Esophagus mucosa (tissue), 1 donor: Measurements from ENCODE around the gene FLOT1. TPM values are rescaled to one million over a fixed set of nuclear protein-coding genes. Genes with fewer than 3 reads are reported as not detected.
"Not testable (repeated sequence)": the region's sequence is repeated elsewhere in the genome, so short reads cannot be mapped to it uniquely, and the experiment has no call there.

Source experiments
- ATAC-seq: fragments of 200-7000 bp; cut with Tn5 transposase; one replicate; pipeline ENCODE4 v1.9.1; 2020
- total RNA-seq: library from RNA; stranded (reverse); gene quantifications from one replicate; pipeline ENCODE4 v1.2.4, GENCODE V29; 2023
- donor health status: DM: yes; HTN: yes; CAD: no.

The FLOT1 gene
- total RNA-seq, 1 donor from 2014 or later: 75.0 TPM

DNA sequence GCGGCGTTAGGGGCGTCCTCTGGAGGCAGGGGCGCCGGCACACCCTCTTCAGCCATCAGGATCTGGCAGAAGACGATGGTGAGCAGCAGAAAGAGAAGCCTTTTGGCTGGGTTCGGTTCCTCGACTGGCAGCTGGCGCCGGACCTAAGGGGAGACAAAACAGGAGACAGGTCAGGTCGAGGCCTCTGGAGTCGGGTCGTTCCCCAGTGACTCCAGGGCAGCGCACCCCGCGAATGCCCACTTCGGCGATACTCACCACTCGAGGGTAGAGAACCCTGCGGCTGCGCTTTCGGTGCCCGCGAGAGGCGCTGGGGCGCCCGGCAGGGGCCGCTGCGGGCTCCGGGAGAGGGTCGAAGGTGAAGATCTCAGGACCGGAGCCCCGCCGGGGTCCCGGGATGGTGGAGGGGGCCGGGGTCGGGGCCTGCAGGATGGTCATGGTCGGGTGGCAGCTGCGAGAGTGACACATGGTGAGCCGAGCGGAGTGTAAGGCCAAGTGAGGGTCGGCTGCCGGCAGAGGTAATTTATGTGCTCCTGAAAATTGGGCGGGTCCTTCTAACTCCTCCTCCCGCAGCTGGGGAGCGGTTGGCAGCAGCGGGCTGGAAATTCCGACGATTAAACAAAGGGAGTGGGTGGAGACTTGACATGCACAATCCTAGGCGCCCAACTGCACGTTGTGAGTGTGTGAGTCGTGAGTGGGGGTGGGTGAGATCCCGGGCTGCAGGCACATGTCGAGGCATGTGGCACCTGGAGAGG lies 1.7 kb upstream of the FLOT1 start, which contains the start of gene IER3:
Gene IER3, minus strand, starts transcription at position 494 of the 752 bp plus-strand sequence. Its CDS starts 29 bp downstream, at position 465.
- ATAC-seq: peak; percentile 61

DNA sequence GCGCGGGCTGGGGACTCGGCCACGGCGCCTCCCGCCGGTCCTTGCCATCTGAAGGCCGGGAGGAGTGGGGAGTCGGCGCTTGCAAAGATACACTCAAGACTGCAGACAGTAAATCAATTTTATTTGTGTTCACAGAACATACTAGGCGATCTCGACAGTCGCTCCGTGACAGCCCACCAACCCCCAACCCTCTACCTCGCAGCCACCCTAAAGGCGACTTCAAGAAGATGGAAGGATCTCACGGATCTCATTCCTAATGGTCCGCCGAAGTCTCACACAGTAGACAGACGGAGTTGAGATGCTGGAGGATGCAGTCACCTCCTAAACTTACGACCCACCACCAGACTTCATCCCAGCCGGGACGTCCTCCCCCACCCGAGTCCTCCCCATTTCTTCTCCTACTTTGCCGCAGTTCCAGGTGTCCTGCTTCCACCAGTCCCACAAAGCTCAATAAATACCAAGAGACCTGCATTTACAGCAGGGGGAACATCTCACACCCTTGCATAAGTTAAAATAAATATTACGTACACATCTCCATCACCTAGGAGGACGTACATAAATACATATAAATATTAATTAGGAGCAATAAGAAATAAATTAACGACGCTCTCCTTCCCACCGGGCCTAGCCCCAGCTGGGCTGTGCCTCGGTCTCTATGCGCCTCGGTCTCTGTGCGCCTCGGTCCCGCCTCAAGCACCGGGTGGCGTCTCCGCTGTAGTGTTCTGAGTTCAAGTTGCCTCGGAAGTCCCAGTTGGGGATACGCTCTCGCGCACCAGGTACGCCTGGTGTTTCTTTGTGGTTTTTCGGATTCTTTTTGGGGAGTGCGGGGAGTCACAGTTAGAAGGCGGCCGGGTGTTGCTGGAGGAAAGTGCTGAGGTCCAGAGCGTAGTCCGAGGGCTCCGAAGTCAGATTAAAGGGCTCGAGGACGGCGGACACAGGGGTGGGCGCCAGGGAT lies 889 bp upstream of the FLOT1 start:
- peak; percentile 0 for ATAC-seq

DNA sequence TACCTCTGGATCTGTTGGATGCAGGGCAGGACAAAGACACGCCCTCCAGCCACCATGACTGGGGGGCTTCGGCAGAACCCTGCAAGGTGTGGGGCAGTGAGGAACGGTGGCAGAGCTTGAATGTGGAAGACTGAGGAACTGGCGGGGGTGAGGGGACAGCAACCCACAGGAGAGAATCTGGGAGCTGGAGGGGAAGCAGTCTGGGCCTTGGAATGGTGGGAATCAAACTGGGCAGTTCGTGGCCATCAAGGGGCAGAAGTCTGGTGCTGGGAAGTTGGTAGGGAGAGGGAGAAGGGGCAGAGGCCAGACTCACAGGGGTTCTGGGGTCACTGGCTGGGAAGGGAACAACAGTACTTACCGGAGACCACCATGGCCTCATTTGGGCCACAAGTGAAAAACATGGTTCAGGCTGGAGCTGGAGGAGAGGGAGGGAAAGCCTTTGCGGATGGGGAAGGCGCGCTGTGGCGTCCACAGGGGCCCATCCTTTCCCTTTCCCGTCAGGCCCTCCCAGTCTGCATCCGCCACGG lies 635 bp downstream of the FLOT1 start:
- ATAC-seq: peak; percentile 15

DNA sequence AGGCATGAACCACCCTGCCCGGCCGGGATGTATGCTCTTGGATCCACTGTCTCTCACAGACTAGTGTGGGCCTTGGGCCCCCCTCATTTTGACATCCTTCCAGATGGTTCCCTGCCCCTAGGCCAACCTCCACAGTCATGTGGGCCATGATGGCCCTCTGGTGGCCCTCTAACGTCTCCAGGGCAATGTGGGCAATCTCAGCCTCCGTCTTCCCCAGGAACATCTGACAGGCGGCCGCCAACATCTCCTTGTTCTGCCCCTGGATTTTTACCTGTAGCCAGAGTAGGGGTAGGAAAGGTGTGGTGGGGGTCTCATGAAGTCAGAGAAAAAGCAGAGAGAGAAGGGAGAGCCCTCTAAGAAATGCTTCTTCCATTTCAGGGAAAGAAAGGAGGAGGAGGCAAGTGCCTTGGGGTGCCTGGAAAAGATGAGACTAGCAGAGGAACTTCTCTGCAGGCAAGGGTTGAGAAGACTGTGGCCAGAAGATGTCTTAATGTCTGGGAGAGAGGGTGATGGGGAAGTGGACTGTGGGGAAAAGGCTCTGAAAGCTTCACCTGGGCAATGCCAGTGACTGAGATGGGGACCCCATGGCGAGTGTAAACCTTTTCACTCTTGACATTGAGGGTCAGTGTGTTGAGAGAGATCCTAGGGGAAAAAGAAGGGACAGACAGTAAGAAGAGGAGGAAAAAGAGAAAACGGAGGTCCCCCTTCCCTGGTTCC lies 1.3 kb downstream of the FLOT1 start:
- no peak for ATAC-seq

DNA sequence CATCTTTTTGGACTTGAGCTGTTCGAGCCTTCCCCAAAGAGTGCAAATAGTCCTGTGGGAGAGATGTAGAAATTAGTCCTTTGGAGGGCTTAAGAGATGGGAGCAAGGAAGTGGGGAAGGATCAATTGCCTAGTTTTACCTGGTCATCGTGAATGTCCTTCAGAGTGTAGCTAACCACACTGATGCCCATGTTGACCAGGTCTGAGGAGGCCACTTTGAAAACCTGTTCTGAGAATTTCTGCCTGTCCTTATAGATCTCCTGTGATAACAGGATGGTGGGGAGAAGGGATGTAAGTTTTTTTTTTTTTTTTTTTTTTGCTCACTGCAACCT lies 2.0 kb downstream of the FLOT1 start:
- ATAC-seq: no peak

DNA sequence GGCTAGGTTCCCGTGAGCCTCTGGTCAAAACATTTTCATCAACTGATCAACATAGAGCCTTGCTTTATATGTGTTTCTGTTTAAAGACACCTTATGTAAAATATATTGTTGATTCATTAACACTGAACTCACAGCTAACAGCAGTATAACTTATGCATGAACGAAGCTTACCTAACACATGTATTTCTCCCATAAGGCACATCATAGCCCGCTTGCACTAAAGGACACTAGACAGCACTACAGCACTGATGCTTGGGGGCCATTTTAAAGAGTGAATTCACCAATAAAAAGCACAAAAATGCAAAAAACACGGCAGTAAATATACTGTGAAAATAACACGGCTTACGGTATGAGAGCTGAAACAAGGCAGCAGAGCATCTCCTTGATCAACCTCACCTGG lies 4.0 kb downstream of the FLOT1 start:
- no peak for ATAC-seq

DNA sequence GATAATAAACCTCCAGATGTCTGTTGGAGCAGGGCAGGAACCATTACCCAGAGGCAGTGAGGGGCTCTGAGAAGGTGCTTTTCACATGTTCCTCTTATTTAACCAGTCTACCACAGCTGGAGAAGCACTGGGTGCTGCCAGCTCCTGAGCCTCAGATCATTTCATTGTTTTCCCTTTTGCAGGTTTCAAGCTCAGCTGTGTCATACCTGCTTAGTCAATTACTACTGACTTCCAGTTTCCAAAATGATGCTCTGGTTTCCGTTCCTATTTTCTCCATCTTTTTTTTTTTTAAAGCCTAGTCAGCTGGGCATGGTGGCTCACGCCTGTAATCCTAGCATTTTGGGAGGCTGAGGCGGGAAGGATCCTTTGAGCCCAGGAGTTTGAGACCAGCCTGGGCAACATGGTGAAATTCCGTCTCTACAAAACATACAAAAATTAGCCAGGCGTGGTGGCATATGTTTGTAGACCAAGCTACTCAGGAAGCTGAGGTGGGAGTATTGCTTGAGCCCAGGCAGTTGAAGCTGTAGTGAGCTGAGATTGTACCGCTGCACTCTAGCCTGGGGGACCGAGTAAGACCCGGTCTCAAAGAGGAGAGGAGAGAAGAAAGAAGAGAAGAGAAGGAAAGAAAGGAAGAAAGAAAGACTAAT lies 6.7 kb downstream of the FLOT1 start:
- ATAC-seq: no peak

DNA sequence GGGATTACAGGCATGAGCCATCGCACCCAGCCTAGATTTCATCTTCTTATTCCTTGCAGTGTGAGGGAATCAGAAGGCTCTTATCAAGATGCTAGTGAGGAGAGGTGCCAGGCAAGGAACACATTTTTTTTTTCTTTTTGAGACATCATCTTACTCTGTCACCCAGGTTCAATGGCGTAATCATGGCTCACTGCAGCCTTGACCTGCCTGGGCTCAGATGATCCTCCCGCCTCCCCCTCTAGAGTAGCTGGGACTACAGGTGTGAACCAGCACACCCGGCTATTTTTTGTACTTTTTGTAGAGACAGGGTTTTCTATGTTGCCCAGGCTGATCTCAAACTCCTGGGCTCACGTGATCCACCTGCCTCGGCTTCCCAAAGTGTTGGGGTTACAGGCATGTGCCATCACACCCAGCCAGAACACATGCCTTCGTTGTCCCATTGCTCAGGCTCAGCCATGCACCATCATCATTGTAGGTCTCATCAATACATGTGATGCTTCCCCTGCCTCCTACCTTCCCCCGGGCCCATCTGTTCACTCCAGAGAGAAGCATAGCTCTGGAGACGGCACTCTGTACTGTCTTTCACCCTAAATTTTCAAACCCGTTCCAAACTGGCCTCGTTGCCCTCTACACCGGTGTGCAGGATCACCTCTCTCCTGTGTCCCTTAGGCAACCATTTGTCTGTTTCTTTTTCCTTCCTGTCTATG lies 10.1 kb downstream of the FLOT1 start:
- no peak for ATAC-seq

DNA sequence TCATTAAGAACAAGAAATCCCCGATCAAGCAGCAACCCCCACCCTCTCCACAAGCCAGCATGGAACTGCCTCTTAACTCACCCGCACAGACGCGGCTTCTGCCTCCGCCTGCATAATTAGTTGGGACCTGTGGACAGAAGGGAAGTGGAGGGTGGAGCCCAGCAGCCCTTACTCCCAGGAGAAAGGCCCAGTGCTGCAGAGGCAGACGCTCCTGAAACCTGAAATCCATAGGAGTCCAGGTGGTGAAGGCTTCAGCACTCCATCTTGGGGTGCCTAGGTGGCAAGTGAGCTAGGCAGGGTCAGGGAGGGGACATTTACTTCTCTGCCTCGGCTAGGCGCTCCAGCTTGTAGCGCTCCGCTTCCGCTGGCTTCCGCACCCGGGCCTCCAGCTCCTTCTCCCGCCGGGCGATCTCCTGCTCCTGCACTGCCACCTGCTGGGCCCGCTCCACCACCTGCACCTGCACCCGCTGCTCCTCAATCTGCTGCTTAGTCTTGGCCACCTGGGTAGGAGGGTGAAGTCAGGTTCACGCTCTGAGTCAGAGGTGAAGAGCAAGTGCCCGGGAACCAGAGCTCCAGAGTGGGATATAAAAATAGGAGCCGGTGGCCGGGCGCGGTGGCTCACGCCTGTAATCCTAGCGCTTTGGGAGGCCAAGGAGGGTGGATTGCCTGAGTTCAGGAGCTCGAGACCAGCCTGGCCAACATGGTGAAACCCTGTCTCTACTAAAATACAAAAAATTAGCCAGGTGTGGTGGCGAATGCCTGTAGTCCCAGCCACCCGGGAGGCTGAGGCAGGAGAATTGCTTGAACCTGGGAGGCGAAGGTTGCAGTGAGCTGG lies 11.7 kb downstream of the FLOT1 start:
- ATAC-seq: peak; percentile 91

DNA sequence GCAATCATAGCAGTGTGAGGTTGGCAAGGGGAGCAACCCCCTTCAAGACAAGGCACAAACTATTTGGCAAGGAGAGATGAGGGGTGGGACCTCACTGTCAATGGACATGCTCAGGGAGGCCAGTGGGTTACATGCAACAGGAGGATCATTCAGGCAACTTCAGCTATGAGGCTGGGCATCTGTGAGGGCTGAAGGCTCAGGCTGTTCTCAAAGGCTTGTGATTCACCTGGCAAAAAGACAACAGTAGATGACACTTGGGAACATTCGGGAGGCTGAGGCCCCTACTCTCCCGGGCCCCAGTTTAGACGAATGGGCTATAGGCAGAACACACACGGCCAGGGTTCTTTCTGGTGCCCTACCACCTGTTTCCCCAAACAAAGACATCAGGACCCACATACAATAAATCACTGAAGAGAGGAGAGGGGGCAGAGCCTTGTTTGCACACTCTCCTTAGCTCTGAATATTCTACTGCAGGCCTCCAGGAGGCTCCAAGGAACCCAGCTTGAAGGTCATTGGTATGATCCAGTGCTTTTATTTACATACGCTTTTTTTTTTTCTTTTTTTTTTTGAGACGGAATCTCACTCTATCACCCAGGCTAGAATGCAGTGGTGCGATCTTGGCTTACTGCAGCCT lies 14.4 kb downstream of the FLOT1 start:
- ATAC-seq: no peak

DNA sequence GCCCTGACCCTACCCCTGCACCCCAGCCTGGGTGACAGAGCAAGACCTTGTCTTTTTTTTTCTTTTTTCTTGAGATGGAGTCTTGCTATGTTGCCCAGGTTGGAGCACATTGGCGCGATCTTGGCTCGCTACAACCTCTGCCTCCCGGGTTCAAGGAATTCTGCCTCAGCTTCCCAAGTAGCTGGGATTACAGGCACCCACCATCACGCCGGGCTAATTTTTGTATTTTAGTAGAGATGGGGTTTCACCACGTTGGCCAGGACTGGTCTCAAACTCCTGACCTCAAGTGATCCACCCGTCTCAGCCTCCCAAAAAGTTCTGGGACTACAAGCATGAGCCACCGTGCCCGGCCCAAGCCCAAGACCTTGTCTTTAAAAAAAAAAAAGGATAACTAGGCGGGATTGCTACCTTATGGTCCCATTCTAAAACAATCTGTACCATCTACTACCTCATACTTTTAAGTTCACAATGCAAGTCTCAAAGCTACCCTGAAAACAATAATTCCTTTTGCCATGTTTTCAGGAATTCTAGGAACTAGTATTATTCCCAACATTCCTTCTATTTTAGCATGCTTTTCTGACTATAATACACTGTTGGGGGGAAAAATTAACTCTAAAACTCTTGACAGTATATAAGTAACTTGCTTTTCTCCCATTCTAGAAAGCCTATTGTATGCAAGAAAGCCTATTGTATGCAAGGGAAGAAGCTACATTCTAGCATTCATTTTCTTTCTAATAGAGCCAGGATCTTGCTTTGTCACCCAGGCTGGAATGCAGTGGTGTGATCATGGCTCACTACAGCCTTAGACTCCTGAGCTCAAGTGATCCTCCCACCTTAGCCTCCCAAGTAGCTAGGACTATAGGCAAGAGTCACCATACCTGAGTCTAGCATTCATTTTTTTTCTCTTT lies 15.7 kb downstream of the FLOT1 start:
- ATAC-seq: no peak

DNA sequence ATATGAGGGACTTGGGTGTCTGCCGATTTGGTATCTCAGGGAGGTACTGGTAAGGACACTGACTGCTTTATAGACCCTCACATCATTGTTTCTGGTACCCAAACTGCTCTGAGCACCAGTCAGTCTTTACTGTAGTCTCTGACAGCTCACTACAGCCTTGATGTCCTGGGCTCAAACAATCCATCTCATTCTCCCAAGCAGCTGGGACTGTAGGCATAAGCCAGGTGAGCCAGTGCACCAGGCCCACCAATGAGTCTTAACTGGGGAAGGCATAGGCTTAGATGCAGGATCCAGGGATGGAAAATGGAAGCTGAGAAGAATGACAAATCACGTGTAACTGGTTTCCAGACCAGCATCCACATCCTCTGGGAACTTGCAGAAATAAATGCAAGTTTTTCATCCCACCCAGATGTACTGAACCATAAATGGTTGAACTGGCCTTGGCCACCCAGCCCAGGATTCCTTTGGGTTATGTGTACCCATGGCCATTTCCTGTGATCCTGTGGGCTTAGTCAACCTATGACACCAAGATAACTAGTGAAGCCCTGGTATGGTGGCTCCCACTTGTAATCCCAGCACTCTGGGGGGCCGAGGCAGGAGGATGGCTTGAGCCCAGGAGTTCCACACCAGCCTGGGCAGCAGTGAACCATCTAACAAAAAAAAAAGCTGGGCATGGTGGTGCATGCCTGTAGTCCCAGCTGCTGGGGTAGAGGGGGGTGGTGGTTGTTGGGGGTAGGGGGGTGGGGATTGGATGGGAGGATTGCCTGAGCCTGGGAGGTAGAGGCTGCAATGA lies 16.6 kb downstream of the FLOT1 start:
- ATAC-seq: no peak

DNA sequence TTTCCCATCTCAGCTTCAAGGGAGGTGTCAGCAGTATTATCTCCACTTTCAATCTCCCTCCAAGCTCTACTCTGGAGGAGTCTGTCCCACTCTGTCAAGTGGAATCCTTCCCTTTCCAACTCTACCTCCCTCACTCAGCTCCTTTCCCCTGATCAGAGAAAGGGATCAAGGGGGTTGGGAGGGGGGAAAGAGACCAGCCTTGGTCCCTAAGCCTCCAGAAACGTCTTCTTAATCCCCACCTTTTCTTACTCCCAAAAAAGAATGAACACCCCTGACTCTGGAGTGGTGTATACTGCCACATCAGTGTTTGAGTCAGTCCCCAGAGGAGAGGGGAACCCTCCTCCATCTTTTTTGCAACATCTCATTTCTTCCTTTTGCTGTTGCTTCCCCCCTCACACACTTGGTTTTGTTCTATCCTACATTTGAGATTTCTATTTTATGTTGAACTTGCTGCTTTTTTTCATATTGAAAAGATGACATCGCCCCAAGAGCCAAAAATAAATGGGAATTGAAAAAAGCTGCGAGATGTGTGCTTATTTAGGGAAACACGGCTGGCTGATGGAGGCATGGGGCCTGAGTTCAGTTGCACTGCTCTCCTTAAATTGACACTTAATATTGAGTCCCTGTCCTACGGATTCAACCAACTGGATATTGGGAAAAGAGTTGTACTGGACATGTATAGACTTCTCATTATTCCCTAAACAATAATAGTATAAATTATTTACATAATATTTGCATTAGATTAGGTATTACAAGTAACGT lies 17.4 kb downstream of the FLOT1 start:
- no peak for ATAC-seq

DNA sequence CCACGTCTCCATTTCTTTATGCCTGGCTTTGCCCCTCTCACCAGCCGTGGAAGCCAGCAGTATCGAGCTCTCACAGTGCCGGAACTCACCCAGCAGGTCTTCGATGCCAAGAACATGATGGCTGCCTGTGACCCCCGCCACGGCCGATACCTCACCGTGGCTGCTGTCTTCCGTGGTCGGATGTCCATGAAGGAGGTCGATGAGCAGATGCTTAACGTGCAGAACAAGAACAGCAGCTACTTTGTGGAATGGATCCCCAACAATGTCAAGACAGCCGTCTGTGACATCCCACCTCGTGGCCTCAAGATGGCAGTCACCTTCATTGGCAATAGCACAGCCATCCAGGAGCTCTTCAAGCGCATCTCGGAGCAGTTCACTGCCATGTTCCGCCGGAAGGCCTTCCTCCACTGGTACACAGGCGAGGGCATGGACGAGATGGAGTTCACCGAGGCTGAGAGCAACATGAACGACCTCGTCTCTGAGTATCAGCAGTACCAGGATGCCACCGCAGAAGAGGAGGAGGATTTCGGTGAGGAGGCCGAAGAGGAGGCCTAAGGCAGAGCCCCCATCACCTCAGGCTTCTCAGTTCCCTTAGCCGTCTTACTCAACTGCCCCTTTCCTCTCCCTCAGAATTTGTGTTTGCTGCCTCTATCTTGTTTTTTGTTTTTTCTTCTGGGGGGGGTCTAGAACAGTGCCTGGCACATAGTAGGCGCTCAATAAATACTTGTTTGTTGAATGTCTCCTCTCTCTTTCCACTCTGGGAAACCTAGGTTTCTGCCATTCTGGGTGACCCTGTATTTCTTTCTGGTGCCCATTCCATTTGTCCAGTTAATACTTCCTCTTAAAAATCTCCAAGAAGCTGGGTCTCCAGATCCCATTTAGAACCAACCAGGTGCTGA lies 18.4 kb downstream of the FLOT1 start:
- not testable (repeated sequence) for ATAC-seq

DNA sequence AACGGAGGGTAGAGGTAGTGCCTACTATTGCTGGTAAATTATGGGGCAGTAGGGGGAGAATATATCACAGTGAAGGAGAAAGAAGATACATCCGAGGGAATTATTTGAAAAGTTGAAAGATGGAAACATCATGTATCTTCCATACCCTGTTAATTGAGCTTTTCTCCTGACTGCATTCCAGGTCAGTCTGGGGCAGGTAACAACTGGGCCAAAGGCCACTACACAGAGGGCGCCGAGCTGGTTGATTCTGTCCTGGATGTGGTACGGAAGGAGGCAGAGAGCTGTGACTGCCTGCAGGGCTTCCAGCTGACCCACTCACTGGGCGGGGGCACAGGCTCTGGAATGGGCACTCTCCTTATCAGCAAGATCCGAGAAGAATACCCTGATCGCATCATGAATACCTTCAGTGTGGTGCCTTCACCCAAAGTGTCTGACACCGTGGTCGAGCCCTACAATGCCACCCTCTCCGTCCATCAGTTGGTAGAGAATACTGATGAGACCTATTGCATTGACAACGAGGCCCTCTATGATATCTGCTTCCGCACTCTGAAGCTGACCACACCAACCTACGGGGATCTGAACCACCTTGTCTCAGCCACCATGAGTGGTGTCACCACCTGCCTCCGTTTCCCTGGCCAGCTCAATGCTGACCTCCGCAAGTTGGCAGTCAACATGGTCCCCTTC lies 19.2 kb downstream of the FLOT1 start:
- ATAC-seq: not testable (repeated sequence)
